SH-SY5Y (cell line): ENCODE data around the gene NARS2.

Experiments
- GATA2 ChIP-seq: IDR thresholded peaks from 2 replicates; pipeline ENCODE4 v1.6.1; 2011; ENCODE audit warnings: mild to moderate bottlenecking, low read depth, low read length
- GATA3 ChIP-seq: IDR thresholded peaks from 2 replicates; pipeline ENCODE4 v1.6.1; 2011; ENCODE audit warnings: low read depth, mild to moderate bottlenecking, low read length, moderate library complexity

GRCh38 chr11:78526497-78527146, 48.0 kb downstream of the NARS2 start:
- TF ChIP-seq GATA3 (no peak), GATA2 (no peak)
